NB4 (cell line): ENCODE measurements around the gene ARHGAP12.

Source experiments
- DNase-seq: peaks from one replicate; pipeline ENCODE4 v3.0.0; 2010; ENCODE audit warnings: low read depth
- H3K4me3 ChIP-seq: one replicate; pipeline ENCODE4 v1.5.1; 2011; ENCODE audit warnings: mild to moderate bottlenecking, low read depth, low read length, moderate library complexity
- CTCF ChIP-seq: IDR thresholded peaks from one replicate; pipeline ENCODE4 v1.5.1; 2012; ENCODE audit warnings: low read depth, low read length
- MAX ChIP-seq: IDR thresholded peaks from 2 replicates; pipeline ENCODE4 v1.6.1; 2011; ENCODE audit warnings: low read depth, low read length
- MYC ChIP-seq: IDR thresholded peaks from 2 replicates; pipeline ENCODE4 v1.6.1; 2011; ENCODE audit warnings: low read depth, low read length
- POLR2A ChIP-seq: IDR thresholded peaks from 2 replicates; pipeline ENCODE4 v1.6.1; 2011; ENCODE audit warnings: mild to moderate bottlenecking; ENCODE audit not compliant: insufficient read length; ENCODE audit errors: extremely low read depth

ARHGAP12 gene

GRCh38 chr10:31829776-31830175 is 98.9 kb downstream of the ARHGAP12 start:
- no peak for DNase-seq
- TF ChIP-seq CTCF (no peak), MYC (no peak), POLR2A (no peak), MAX (no peak)
- no peak overlapping the region for H3K4me3 ChIP-seq

GRCh38 chr10:31823358-31823757 is 105.3 kb downstream of the ARHGAP12 start:
- no peak for DNase-seq
- TF ChIP-seq MYC: no peak
- no peak for TF ChIP-seq MAX
- TF ChIP-seq POLR2A: no peak
- TF ChIP-seq CTCF: no peak

GRCh38 chr10:31822616-31823318 is 105.9 kb downstream of the ARHGAP12 start:
- TF ChIP-seq CTCF (no peak), MAX (no peak), MYC (no peak), POLR2A (no peak)
- no peak overlapping the region for H3K4me3 ChIP-seq
- no peak for DNase-seq

More at GRCh38 chr10:31823358-31823757, 105.3 kb downstream of the ARHGAP12 start:
- no peak overlapping the region for H3K4me3 ChIP-seq

GRCh38 chr10:31822150-31822549 is 106.5 kb downstream of the ARHGAP12 start:
- TF ChIP-seq POLR2A (no peak), MAX (no peak), CTCF (no peak), MYC (no peak)
- DNase-seq: no peak
- H3K4me3 ChIP-seq: no peak overlapping the region

- no peak overlapping the region for H3K4me3 ChIP-seq
- DNase-seq: no peak
- TF ChIP-seq MAX: no peak
- no peak for TF ChIP-seq MYC
Observed at GRCh38 chr10:31820778-31821369, 107.8 kb downstream of the ARHGAP12 start.

GRCh38 chr10:31820096-31820495 is 108.5 kb downstream of the ARHGAP12 start:
- no peak for DNase-seq
- no peak for TF ChIP-seq MYC
- TF ChIP-seq POLR2A: no peak
- TF ChIP-seq MAX: no peak
- TF ChIP-seq CTCF: no peak
- no peak overlapping the region for H3K4me3 ChIP-seq
